ENCODE measurements around the gene CLSTN1. TPM values are rescaled to one million over a fixed set of nuclear protein-coding genes. Genes with fewer than 3 reads are reported as not detected.
A peak's percentile ranks its signal among the peaks of the same experiment; 100 is the strongest.

The CLSTN1 gene
- polyA plus RNA-seq, 4 donors, result 29.2 to 78.8 (median 41.8) TPM

- peaks cover 0 to 5% (median 2%) of the 10 kb centered on the region in 3 donors for H3K4me1 ChIP-seq (ENCODE audit: control insufficient read depth in 3 of 3, insufficient read depth in 2 of 3, low read depth in 1 of 3, low read length in 2 of 3)
- peak overlapping the region in 1 of 3 donors; percentile 14 for H3K27ac ChIP-seq (ENCODE audit: low read depth in 1 of 3, low read length in 2 of 3)
- FAIRE-seq, result no peak
- no peak for DNase-seq
- 47 to 61% (median 60%) methylated on average over 9 of the region's 9 CpGs for WGBS, 3 donors
- H3K9me3 ChIP-seq (ENCODE audit: control insufficient read depth in 2 of 2, insufficient read depth in 1 of 2, low read depth in 1 of 2, low read length in 1 of 2), result peaks cover 0 to 4% of the 10 kb centered on the region in 2 donors
- no peaks in the 10 kb centered on the region for H3K36me3 ChIP-seq (ENCODE audit: control insufficient read depth in 3 of 3, insufficient read depth in 2 of 3, low read depth in 1 of 3, low read length in 3 of 3)
- H3K27me3 ChIP-seq (ENCODE audit: control insufficient read depth in 3 of 3, insufficient read depth in 3 of 3, low read length in 3 of 3), result no peaks in the 10 kb centered on the region
- no peak overlapping the region for H3K4me3 ChIP-seq (ENCODE audit: low read depth in 1 of 3, low read length in 3 of 3)
Measured at GRCh38 chr1:9842073-9842711, 18.4 kb upstream of the CLSTN1 start.

GRCh38 chr1:9841460-9841859 lies 17.7 kb upstream of the CLSTN1 start:
- WGBS, 3 donors, result 79 to 85% (median 84%) methylated on average over 2 of the region's 2 CpGs

GRCh38 chr1:9840176-9840575 lies 16.4 kb upstream of the CLSTN1 start:
- WGBS, 3 donors, result 72 to 85% (median 75%) methylated on average over 3 of the region's 3 CpGs
- no peak for DNase-seq
- Histone ChIP-seq H3K9me3 (ENCODE audit: control insufficient read depth in 2 of 2, insufficient read depth in 1 of 2, low read depth in 1 of 2, low read length in 1 of 2) (peaks cover 0 to 4% of the 10 kb centered on the region in 2 donors), H3K4me3 (ENCODE audit: low read depth in 1 of 3, low read length in 3 of 3) (no peak overlapping the region), H3K36me3 (ENCODE audit: control insufficient read depth in 3 of 3, insufficient read depth in 2 of 3, low read depth in 1 of 3, low read length in 3 of 3) (no peaks in the 10 kb centered on the region), H3K27ac (ENCODE audit: low read depth in 1 of 3, low read length in 2 of 3) (no peak overlapping the region), H3K27me3 (ENCODE audit: control insufficient read depth in 3 of 3, insufficient read depth in 3 of 3, low read length in 3 of 3) (no peaks in the 10 kb centered on the region), H3K4me1 (ENCODE audit: control insufficient read depth in 3 of 3, insufficient read depth in 2 of 3, low read depth in 1 of 3, low read length in 2 of 3) (peaks cover 0 to 15% (median 2%) of the 10 kb centered on the region in 3 donors)
- FAIRE-seq, result no peak

More at GRCh38 chr1:9841460-9841859, 17.7 kb upstream of the CLSTN1 start:
- H3K27me3 ChIP-seq (ENCODE audit: control insufficient read depth in 3 of 3, insufficient read depth in 3 of 3, low read length in 3 of 3), result no peaks in the 10 kb centered on the region
- FAIRE-seq (no peak), DNase-seq (no peak)
- H3K4me3 ChIP-seq (ENCODE audit: low read depth in 1 of 3, low read length in 3 of 3), result no peak overlapping the region
- no peaks in the 10 kb centered on the region for H3K36me3 ChIP-seq (ENCODE audit: control insufficient read depth in 3 of 3, insufficient read depth in 2 of 3, low read depth in 1 of 3, low read length in 3 of 3)
- peaks cover 0 to 5% (median 2%) of the 10 kb centered on the region in 3 donors for H3K4me1 ChIP-seq (ENCODE audit: control insufficient read depth in 3 of 3, insufficient read depth in 2 of 3, low read depth in 1 of 3, low read length in 2 of 3)
- peaks cover 0 to 4% of the 10 kb centered on the region in 2 donors for H3K9me3 ChIP-seq (ENCODE audit: control insufficient read depth in 2 of 2, insufficient read depth in 1 of 2, low read depth in 1 of 2, low read length in 1 of 2)
- no peak overlapping the region for H3K27ac ChIP-seq (ENCODE audit: low read depth in 1 of 3, low read length in 2 of 3)

- 79 to 87% (median 80%) methylated on average over 10 of the region's 10 CpGs for WGBS, 3 donors
- DNase-seq (no peak), FAIRE-seq (no peak)
- peaks cover 0 to 4% of the 10 kb centered on the region in 2 donors for H3K9me3 ChIP-seq (ENCODE audit: control insufficient read depth in 2 of 2, insufficient read depth in 1 of 2, low read depth in 1 of 2, low read length in 1 of 2)
- peaks cover 0 to 15% (median 2%) of the 10 kb centered on the region in 3 donors for H3K4me1 ChIP-seq (ENCODE audit: control insufficient read depth in 3 of 3, insufficient read depth in 2 of 3, low read depth in 1 of 3, low read length in 2 of 3)
- H3K4me3 ChIP-seq (ENCODE audit: low read depth in 1 of 3, low read length in 3 of 3), result no peak overlapping the region
- no peak overlapping the region for H3K27ac ChIP-seq (ENCODE audit: low read depth in 1 of 3, low read length in 2 of 3)
- H3K27me3 ChIP-seq (ENCODE audit: control insufficient read depth in 3 of 3, insufficient read depth in 3 of 3, low read length in 3 of 3), result no peaks in the 10 kb centered on the region
- H3K36me3 ChIP-seq (ENCODE audit: control insufficient read depth in 3 of 3, insufficient read depth in 2 of 3, low read depth in 1 of 3, low read length in 3 of 3), result no peaks in the 10 kb centered on the region
Measured at GRCh38 chr1:9838946-9839345, 15.2 kb upstream of the CLSTN1 start.

- Histone ChIP-seq H3K9me3 (ENCODE audit: control insufficient read depth in 2 of 2, insufficient read depth in 1 of 2, low read depth in 1 of 2, low read length in 1 of 2) (peaks cover 0 to 3% of the 10 kb centered on the region in 2 donors), H3K36me3 (ENCODE audit: control insufficient read depth in 3 of 3, insufficient read depth in 2 of 3, low read depth in 1 of 3, low read length in 3 of 3) (no peaks in the 10 kb centered on the region), H3K4me1 (ENCODE audit: control insufficient read depth in 3 of 3, insufficient read depth in 2 of 3, low read depth in 1 of 3, low read length in 2 of 3) (peaks cover 0 to 10% (median 0%) of the 10 kb centered on the region in 3 donors), H3K27ac (ENCODE audit: low read depth in 1 of 3, low read length in 2 of 3) (peak overlapping the region in 2 of 3 donors; percentile 38 to 66), H3K4me3 (ENCODE audit: low read depth in 1 of 3, low read length in 3 of 3) (no peak overlapping the region), H3K27me3 (ENCODE audit: control insufficient read depth in 3 of 3, insufficient read depth in 3 of 3, low read length in 3 of 3) (no peaks in the 10 kb centered on the region)
- peak in 1 of 2 donors; percentile 45 for DNase-seq
- 13 to 72% (median 42%) methylated on average over 5 of the region's 5 CpGs for WGBS, 3 donors
- FAIRE-seq, result no peak
Measured at GRCh38 chr1:9836632-9836960, 12.8 kb upstream of the CLSTN1 start.

GRCh38 chr1:9835758-9836631 lies 12.2 kb upstream of the CLSTN1 start:
- Histone ChIP-seq H3K4me1 (ENCODE audit: control insufficient read depth in 3 of 3, insufficient read depth in 2 of 3, low read depth in 1 of 3, low read length in 2 of 3) (peaks cover 0 to 10% (median 0%) of the 10 kb centered on the region in 3 donors), H3K27ac (ENCODE audit: low read depth in 1 of 3, low read length in 2 of 3) (peak overlapping the region in 2 of 3 donors; percentile 38 to 66), H3K27me3 (ENCODE audit: control insufficient read depth in 3 of 3, insufficient read depth in 3 of 3, low read length in 3 of 3) (no peaks in the 10 kb centered on the region), H3K36me3 (ENCODE audit: control insufficient read depth in 3 of 3, insufficient read depth in 2 of 3, low read depth in 1 of 3, low read length in 3 of 3) (no peaks in the 10 kb centered on the region), H3K4me3 (ENCODE audit: low read depth in 1 of 3, low read length in 3 of 3) (no peak overlapping the region), H3K9me3 (ENCODE audit: control insufficient read depth in 2 of 2, insufficient read depth in 1 of 2, low read depth in 1 of 2, low read length in 1 of 2) (no peaks in the 10 kb centered on the region)
- 21 to 43% (median 30%) methylated on average over 14 to 15 of the region's 15 CpGs for WGBS, 3 donors
- DNase-seq (peak; percentile 39 to 52), FAIRE-seq (no peak)

- DNase-seq (no peak), FAIRE-seq (no peak)
- Histone ChIP-seq H3K36me3 (ENCODE audit: control insufficient read depth in 3 of 3, insufficient read depth in 2 of 3, low read depth in 1 of 3, low read length in 3 of 3) (no peaks in the 10 kb centered on the region), H3K9me3 (ENCODE audit: control insufficient read depth in 2 of 2, insufficient read depth in 1 of 2, low read depth in 1 of 2, low read length in 1 of 2) (no peaks in the 10 kb centered on the region), H3K27ac (ENCODE audit: low read depth in 1 of 3, low read length in 2 of 3) (peak overlapping the region in 1 of 3 donors; percentile 21), H3K4me3 (ENCODE audit: low read depth in 1 of 3, low read length in 3 of 3) (no peak overlapping the region), H3K27me3 (ENCODE audit: control insufficient read depth in 3 of 3, insufficient read depth in 3 of 3, low read length in 3 of 3) (no peaks in the 10 kb centered on the region), H3K4me1 (ENCODE audit: control insufficient read depth in 3 of 3, insufficient read depth in 2 of 3, low read depth in 1 of 3, low read length in 2 of 3) (peaks cover 0 to 10% (median 0%) of the 10 kb centered on the region in 3 donors)
- 9 to 43% (median 31%) methylated on average over 9 of the region's 9 CpGs for WGBS, 3 donors
Measured at GRCh38 chr1:9835404-9835757, 11.6 kb upstream of the CLSTN1 start.

GRCh38 chr1:9833632-9834031 lies 9.9 kb upstream of the CLSTN1 start:
- H3K4me1 ChIP-seq (ENCODE audit: control insufficient read depth in 3 of 3, insufficient read depth in 2 of 3, low read depth in 1 of 3, low read length in 2 of 3), result peaks cover 0 to 10% (median 0%) of the 10 kb centered on the region in 3 donors
- 85 to 90% (median 89%) methylated on average over 3 of the region's 3 CpGs for WGBS, 3 donors
- no peaks in the 10 kb centered on the region for H3K36me3 ChIP-seq (ENCODE audit: control insufficient read depth in 3 of 3, insufficient read depth in 2 of 3, low read depth in 1 of 3, low read length in 3 of 3)
- DNase-seq (no peak), FAIRE-seq (no peak)
- H3K27ac ChIP-seq (ENCODE audit: low read depth in 1 of 3, low read length in 2 of 3), result no peak overlapping the region
- no peaks in the 10 kb centered on the region for H3K9me3 ChIP-seq (ENCODE audit: control insufficient read depth in 2 of 2, insufficient read depth in 1 of 2, low read depth in 1 of 2, low read length in 1 of 2)
- no peaks in the 10 kb centered on the region for H3K27me3 ChIP-seq (ENCODE audit: control insufficient read depth in 3 of 3, insufficient read depth in 3 of 3, low read length in 3 of 3)
- H3K4me3 ChIP-seq (ENCODE audit: low read depth in 1 of 3, low read length in 3 of 3), result no peak overlapping the region
